Measurements from ENCODE around the gene SCLT1.

Gene SCLT1

GRCh38 chr4:128837198-128837597 lies 256.1 kb downstream of the SCLT1 start:
- DNase-seq, result no peak

- no peak for DNase-seq
These were observed 257.7 kb downstream of the SCLT1 start for GRCh38 chr4:128835498-128836222.
